ENCODE measurements around the gene MGAT4C.

- TF ChIP-seq CTCF (IDR thresholded peaks at IDR 0.05) (no peak), POLR2AphosphoS5 (IDR thresholded peaks at IDR 0.05; ENCODE audit: low read depth, low read length) (no peak), CHD2 (IDR thresholded peaks at IDR 0.05; ENCODE audit: low read length, partially characterized antibody) (no peak), FOSL2 (IDR thresholded peaks at IDR 0.05; ENCODE audit: borderline replicate concordance, low read depth) (peak; percentile 65; the same call in 1 of the 2 replicates), EP300 (IDR thresholded peaks at IDR 0.05; ENCODE audit: borderline replicate concordance in 1 of 2, low read depth in 1 of 2, low read length in 1 of 2) (peak in 1 of 2 experiments; percentile 71; a peak in 2 of 4 replicates), MAX (IDR thresholded peaks at IDR 0.05; ENCODE audit: low read depth) (no peak), FOXJ3 (CRISPR knock-in tag; IDR thresholded peaks at IDR 0.05) (no peak)
These were observed 118.3 kb downstream of the MGAT4C start for GRCh38 chr12:86137936-86138335.
